GM23248 (cell line): ENCODE measurements around the gene FGF22.

Experiments
- EZH2 ChIP-seq: fragments of 200-600 bp; sonication (generic); IDR thresholded peaks from 2 replicates; pipeline ENCODE4 v1.6.1; 2018; ENCODE audit warnings: antibody characterized with exemption, mild to moderate bottlenecking; ENCODE audit not compliant: insufficient read depth, poor library complexity, severe bottlenecking
- EZH2phosphoT487 ChIP-seq: fragments of 200-600 bp; sonication (generic); IDR thresholded peaks from 2 replicates; pipeline ENCODE4 v1.6.1; 2018; ENCODE audit warnings: antibody characterized with exemption, moderate library complexity, mild to moderate bottlenecking, low read depth; ENCODE audit not compliant: insufficient read depth

DNA sequence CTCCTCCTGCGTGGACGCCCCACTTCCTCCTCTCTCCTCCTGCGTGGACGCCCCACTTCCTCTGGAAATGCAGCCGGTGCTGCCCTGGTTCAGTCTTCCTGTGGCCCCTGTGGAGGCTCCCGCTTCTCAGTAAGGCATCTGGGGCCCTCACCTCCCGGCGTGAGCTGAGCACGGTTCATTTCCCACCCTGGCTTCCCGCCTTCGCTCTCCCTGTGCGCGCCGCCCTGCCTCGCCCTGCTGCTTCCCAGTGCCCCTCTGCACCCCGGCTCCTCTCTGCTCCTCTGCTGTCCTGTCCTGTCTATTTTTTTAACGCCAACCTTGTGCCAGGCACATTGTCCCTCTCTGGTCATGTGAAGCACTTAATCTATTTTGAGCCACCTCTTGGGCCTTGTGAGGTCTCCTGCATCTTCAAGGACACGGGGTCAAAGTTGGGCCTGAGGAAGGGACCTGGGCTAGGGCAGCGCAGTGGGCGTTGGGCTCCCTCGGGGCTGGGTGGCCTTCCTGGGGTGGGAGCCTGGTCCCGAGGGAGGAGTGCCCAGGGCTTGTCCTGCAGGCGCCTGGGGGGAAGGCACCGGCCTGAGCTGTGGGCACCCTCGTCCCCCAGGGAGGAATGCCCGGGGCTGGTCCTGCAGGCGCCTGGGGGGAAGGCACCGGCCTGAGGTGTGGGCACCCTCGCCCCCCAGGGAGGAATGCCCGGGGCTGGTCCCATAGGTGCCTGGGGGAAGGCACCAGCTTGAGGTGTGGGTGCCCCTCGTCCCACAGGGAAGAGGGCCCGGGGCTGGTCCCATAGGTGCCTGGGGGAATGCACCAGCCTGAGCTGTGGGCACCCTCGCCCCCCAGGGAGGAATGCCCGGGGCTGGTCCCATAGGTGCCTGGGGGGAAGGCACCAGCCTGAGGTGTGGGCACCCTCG is 37.0 kb upstream of the FGF22 start:
- no peak for TF ChIP-seq EZH2
- no peak for TF ChIP-seq EZH2phosphoT487
